Uterus (tissue), 4 donors: ENCODE measurements around the gene SHROOM3. TPM values are rescaled to one million over a fixed set of nuclear protein-coding genes. Genes with fewer than 3 reads are reported as not detected.

Source experiments
- DNase-seq, 2 donors: peaks; one replicate each; pipeline ENCODE4 v3.0.0-alpha.2; 2019 to 2020
- H3K27ac ChIP-seq, 2 donors: fragments of 200-600 bp; sonication (generic); 1 replicate in 1 of 2; 2 replicates in 1 of 2; pipeline ENCODE4 v1.5.1; 2016 to 2018
- H3K27me3 ChIP-seq, 2 donors: fragments of 200-600 bp; sonication (generic); one replicate each; pipeline ENCODE4 v1.5.1; 2018 to 2019; ENCODE audit warnings: control low read depth in 1 of 2
- H3K36me3 ChIP-seq, 2 donors: fragments of 200-600 bp; sonication (generic); one replicate each; pipeline ENCODE4 v1.5.1; 2019; ENCODE audit warnings: control low read depth in 1 of 2
- H3K4me1 ChIP-seq, 2 donors: fragments of 200-600 bp; sonication (generic); one replicate each; pipeline ENCODE4 v1.5.1; 2018 to 2019; ENCODE audit warnings: control low read depth in 1 of 2
- H3K4me3 ChIP-seq, 2 donors: fragments of 200-600 bp; sonication (generic); 1 replicate in 1 of 2; 2 replicates in 1 of 2; pipeline ENCODE4 v1.5.1; 2018 to 2019; ENCODE audit warnings: mild to moderate bottlenecking in 1 of 2
- H3K9me3 ChIP-seq, 2 donors: fragments of 200-600 bp; sonication (generic); one replicate each; pipeline ENCODE4 v1.5.1; 2019; ENCODE audit warnings: control low read depth in 1 of 2
- POLR2A ChIP-seq, 2 donors: fragments of 450-650 bp; IDR thresholded peaks; one replicate each; pipeline ENCODE4 v1.6.1; 2016; ENCODE audit warnings: antibody characterized with exemption in 2 of 2, mild to moderate bottlenecking in 1 of 2, moderate library complexity in 1 of 2
- intact Hi-C: fragments of 100-400 bp; cut with DNase I; formaldehyde crosslinking; loops from one replicate; pipeline ENCODE4 v1.15.1; 2023; ENCODE audit warnings: low total_unique reads
- total RNA-seq, 4 donors: library from RNA; depleted of rRNA in 3 of 4; stranded (reverse); fragments of >200 nt in 3 of 4; gene quantifications; one replicate each; pipeline versions ENCODE4 v1.1.0 to v1.2.4, GENCODE V29; 2014 to 2023
- TF ChIP-seq, protein P1 (sequence below), 4 experiments: fragments of 200-600 bp in 2 of 4; fragments of 450-650 bp in 2 of 4; sonication (generic) in 2 of 4; IDR thresholded peaks; one replicate each; pipeline ENCODE4 v1.5.1; 2016 to 2019; ENCODE audit warnings: antibody characterized with exemption in 4 of 4, mild to moderate bottlenecking in 2 of 4, moderate library complexity in 1 of 4
- donor health status: DM: yes; HTN: yes; CAD: no.

Gene SHROOM3
- total RNA-seq, 4 donors from 2014 or later: 1.5 to 24.1 (median 3.4) TPM

DNA sequence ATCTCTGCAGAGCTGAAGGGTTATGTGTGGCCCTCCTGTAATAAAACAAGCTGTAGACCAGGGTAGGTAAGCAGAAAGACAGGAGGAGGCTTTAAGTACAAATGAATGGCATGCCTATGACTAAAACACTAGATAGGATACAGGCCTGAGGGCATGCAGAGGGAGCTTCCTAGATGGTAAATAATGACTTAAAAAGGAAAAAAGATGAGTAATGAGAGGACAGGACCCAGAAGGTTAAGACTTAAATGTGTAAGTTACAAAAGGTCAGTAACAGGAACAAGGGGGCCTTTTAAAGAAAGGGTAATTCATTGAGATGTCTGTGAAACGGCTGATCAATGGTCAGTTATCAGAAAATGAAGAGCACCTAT lies 268.1 kb downstream of the SHROOM3 start:
- H3K27me3 ChIP-seq: no peaks in the 10 kb centered on the region
- no peak overlapping the region for H3K4me3 ChIP-seq
- no peak overlapping the region for H3K27ac ChIP-seq
- H3K4me1 ChIP-seq: no peaks in the 10 kb centered on the region
- intact Hi-C loops: no loop called here
- no peak for DNase-seq
- H3K9me3 ChIP-seq: no peaks in the 10 kb centered on the region
- no peaks in the 10 kb centered on the region for H3K36me3 ChIP-seq
- TF ChIP-seq, protein P1, sequence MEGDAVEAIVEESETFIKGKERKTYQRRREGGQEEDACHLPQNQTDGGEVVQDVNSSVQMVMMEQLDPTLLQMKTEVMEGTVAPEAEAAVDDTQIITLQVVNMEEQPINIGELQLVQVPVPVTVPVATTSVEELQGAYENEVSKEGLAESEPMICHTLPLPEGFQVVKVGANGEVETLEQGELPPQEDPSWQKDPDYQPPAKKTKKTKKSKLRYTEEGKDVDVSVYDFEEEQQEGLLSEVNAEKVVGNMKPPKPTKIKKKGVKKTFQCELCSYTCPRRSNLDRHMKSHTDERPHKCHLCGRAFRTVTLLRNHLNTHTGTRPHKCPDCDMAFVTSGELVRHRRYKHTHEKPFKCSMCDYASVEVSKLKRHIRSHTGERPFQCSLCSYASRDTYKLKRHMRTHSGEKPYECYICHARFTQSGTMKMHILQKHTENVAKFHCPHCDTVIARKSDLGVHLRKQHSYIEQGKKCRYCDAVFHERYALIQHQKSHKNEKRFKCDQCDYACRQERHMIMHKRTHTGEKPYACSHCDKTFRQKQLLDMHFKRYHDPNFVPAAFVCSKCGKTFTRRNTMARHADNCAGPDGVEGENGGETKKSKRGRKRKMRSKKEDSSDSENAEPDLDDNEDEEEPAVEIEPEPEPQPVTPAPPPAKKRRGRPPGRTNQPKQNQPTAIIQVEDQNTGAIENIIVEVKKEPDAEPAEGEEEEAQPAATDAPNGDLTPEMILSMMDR (IDR thresholded peaks at IDR 0.05): no peak
- no peak for TF ChIP-seq POLR2A (IDR thresholded peaks at IDR 0.05)

DNA sequence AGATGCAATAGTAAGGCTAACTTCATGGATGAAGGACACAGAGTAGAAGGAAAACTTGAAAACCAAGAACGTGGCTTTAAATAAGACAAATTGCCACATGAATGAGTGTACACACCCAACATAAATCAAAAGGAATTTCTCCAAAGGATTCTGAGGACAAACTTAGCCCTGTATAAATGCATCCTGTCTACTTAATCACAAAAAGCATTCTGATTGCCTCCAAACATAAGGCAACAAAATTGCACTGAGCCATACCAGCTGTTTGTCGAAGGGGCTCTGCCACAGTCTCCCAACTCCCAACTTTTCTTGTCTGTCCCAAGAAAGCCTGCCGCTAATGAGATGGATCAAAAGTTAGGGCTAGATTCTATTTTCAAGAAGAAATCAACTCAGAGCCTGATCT lies 268.6 kb downstream of the SHROOM3 start:
- Histone ChIP-seq H3K36me3 (no peaks in the 10 kb centered on the region), H3K9me3 (no peaks in the 10 kb centered on the region), H3K27me3 (no peaks in the 10 kb centered on the region), H3K27ac (no peak overlapping the region), H3K4me3 (no peak overlapping the region), H3K4me1 (no peaks in the 10 kb centered on the region)
- TF ChIP-seq, protein P1 (IDR thresholded peaks at IDR 0.05): no peak
- no peak for TF ChIP-seq POLR2A (IDR thresholded peaks at IDR 0.05)
- intact Hi-C loops: no loop called here
- no peak for DNase-seq

DNA sequence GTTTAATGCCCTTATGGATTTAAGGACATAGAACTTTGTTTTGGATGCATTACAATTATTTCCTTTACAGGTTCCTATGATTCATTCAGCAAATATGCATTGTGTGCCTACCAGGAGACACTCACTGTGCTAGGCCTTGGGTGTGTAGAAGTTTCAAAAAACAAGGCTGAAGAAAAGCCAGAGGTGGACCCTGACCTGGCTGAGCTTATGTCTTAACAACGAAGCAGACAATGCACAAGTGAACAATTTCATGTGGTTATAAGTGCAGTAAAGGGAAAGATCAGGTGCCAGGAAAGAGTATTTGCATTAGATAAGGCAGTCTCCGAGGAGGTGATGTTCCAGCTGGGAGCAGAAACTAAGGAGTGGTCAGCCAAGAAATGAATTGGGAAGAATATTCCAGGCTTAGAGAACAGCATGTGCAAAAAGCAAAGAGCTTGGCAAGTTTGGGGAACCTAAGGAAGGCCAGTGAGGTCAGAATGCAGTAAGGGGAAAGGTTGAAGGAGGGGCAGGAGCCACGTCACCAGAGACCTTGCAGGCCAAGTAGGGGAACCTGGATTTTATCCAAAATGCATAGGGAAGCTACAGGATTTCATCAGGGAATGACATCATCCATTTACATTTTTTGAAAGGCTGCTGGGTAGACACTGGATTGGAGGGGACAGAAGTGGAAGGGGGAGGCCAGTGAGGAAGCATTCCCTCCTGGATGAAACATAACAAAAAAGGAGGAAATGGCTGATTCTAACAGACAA lies 269.3 kb downstream of the SHROOM3 start:
- no peaks in the 10 kb centered on the region for H3K4me1 ChIP-seq

DNA sequence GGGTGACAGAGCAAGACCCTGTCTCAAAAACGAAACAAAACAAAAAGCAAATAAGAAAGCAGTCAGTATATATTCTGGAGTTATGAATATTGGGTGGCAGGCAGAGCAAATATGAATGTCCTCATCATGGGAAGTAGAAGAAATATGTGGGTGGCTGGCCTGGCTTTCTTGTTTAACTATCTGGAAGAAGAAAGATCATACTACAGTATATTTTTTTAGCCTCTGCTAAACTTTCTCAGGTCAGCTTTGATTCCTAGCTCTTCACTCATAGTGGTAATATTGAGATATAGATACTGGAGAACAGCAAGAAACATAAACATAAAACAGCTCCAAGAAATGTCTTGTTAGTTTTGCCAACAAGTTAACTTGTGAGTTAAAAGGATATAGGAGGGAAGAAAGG lies 270.4 kb downstream of the SHROOM3 start:
- Histone ChIP-seq H3K27ac (no peak overlapping the region), H3K4me1 (no peaks in the 10 kb centered on the region)

More for the DNA sequence above, 269.3 kb downstream of the SHROOM3 start:
- H3K9me3 ChIP-seq: no peaks in the 10 kb centered on the region
- peak overlapping the region in 1 of 2 donors; percentile 0 for H3K27ac ChIP-seq
- H3K36me3 ChIP-seq: no peaks in the 10 kb centered on the region
- DNase-seq: no peak
- H3K4me3 ChIP-seq: no peak overlapping the region
- no peaks in the 10 kb centered on the region for H3K27me3 ChIP-seq
- intact Hi-C loops: no loop called here
- no peak for TF ChIP-seq POLR2A (IDR thresholded peaks at IDR 0.05)

DNA sequence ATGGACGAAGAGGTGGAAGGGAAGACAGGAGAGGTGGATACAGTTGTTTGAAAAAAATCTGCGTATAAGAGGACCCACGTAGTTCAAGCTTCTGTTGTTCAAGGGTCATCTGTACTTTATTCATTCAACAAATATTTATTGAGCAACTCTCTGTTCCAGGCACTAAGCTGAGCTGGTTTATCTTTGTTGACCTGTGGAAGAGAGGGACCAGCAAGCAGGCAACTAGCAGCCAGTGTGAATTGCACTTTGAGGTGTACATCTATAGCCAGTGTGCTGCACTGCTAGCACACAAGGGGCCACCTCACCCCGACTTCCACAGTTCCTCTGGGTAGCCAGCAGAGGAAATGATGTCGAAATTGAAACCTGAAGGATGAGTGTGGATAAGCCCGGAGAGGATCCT lies 271.6 kb downstream of the SHROOM3 start:
- DNase-seq: no peak
- no peaks in the 10 kb centered on the region for H3K36me3 ChIP-seq
- H3K27me3 ChIP-seq: no peaks in the 10 kb centered on the region
- no peaks in the 10 kb centered on the region for H3K4me1 ChIP-seq
- H3K9me3 ChIP-seq: no peaks in the 10 kb centered on the region
- intact Hi-C loops: no loop called here
- no peak for TF ChIP-seq POLR2A (IDR thresholded peaks at IDR 0.05)
- TF ChIP-seq, protein P1 (IDR thresholded peaks at IDR 0.05): no peak
- H3K27ac ChIP-seq: no peak overlapping the region
- H3K4me3 ChIP-seq: no peak overlapping the region

More for the DNA sequence above, 270.4 kb downstream of the SHROOM3 start:
- no peak for DNase-seq
- Histone ChIP-seq H3K9me3 (no peaks in the 10 kb centered on the region), H3K27me3 (no peaks in the 10 kb centered on the region), H3K4me3 (no peak overlapping the region), H3K36me3 (no peaks in the 10 kb centered on the region)
- no peak for TF ChIP-seq POLR2A (IDR thresholded peaks at IDR 0.05)
- TF ChIP-seq, protein P1 (IDR thresholded peaks at IDR 0.05): no peak
- intact Hi-C loops: no loop called here
